CD14-positive monocyte (primary cell): ENCODE results near the gene KDM4C. TPM values are rescaled to one million over a fixed set of nuclear protein-coding genes. Genes with fewer than 3 reads are reported as not detected.

Experiments
- DNase-seq, 3 donors: peaks; one replicate each; pipeline ENCODE4 v3.0.0-alpha.2; 2011 to 2022
- H2AFZ ChIP-seq: 2 replicates; pipeline ENCODE4 v1.6.0; 2012; ENCODE audit warnings: mild to moderate bottlenecking, low read depth, low read length, inconsistent platforms; ENCODE audit not compliant: insufficient read depth, poor library complexity, severe bottlenecking
- H3K27ac ChIP-seq, 2 donors: 1 replicate in 1 of 2; 2 replicates in 1 of 2; pipeline ENCODE4 v1.5.1; 2012 to 2013; ENCODE audit warnings: low read length in 2 of 2, control low read depth in 1 of 2, inconsistent platforms in 1 of 2, low read depth in 1 of 2, mild to moderate bottlenecking in 1 of 2
- H3K27me3 ChIP-seq, 2 donors: one replicate each; pipeline versions ENCODE4 v1.6.0 to v1.6.1; 2011 to 2013; ENCODE audit warnings: low read length in 2 of 2; ENCODE audit not compliant: control insufficient read depth in 2 of 2, insufficient read depth in 2 of 2
- H3K36me3 ChIP-seq, 2 donors: replicated peaks in 1 of 2; 1 replicate in 1 of 2; 2 replicates in 1 of 2; pipeline versions ENCODE4 v1.5.1 to v1.6.1; 2012 to 2013; ENCODE audit warnings: low read length in 2 of 2, control low read depth in 1 of 2, inconsistent platforms in 1 of 2, mild to moderate bottlenecking in 1 of 2; ENCODE audit not compliant: insufficient read depth in 2 of 2, control insufficient read depth in 1 of 2
- H3K4me1 ChIP-seq, 2 donors: 1 replicate in 1 of 2; 2 replicates in 1 of 2; pipeline versions ENCODE4 v1.5.1 to v1.6.1; 2012 to 2013; ENCODE audit warnings: low read length in 2 of 2, control low read depth in 1 of 2, inconsistent platforms in 1 of 2, mild to moderate bottlenecking in 1 of 2, moderate library complexity in 1 of 2; ENCODE audit not compliant: insufficient read depth in 2 of 2, control insufficient read depth in 1 of 2
- H3K4me2 ChIP-seq: replicated peaks from 2 replicates; pipeline ENCODE3; 2012; ENCODE audit warnings: low read length, moderate library complexity, mild to moderate bottlenecking; ENCODE audit not compliant: poor library complexity, severe bottlenecking; ENCODE audit errors: extremely low read depth
- H3K4me3 ChIP-seq, 3 experiments: fragments of 200-600 bp in 1 of 3; sonication (generic) in 1 of 3; replicated peaks in 1 of 3; 1 replicate in 2 of 3; 2 replicates in 1 of 3; pipeline ENCODE4 v1.5.1; 2011 to 2013; ENCODE audit warnings: low read length in 3 of 3, mild to moderate bottlenecking in 3 of 3, control low read depth in 2 of 3, low read depth in 2 of 3, inconsistent platforms in 1 of 3, moderate library complexity in 1 of 3
- H3K79me2 ChIP-seq: 2 replicates; pipeline ENCODE4 v1.6.0; 2012; ENCODE audit warnings: mild to moderate bottlenecking, control low read depth, inconsistent platforms, low read length, moderate library complexity; ENCODE audit not compliant: insufficient read depth
- H3K9ac ChIP-seq: 2 replicates; pipeline ENCODE4 v1.6.0; 2017; ENCODE audit warnings: low read length, mild to moderate bottlenecking; ENCODE audit not compliant: insufficient read depth, poor library complexity, severe bottlenecking
- H3K9me3 ChIP-seq, 2 donors: replicated peaks in 1 of 2; 1 replicate in 1 of 2; 2 replicates in 1 of 2; pipeline versions ENCODE4 v1.5.1 to v1.6.1; 2012 to 2013; ENCODE audit warnings: low read length in 2 of 2, control low read depth in 1 of 2; ENCODE audit not compliant: control insufficient read depth in 1 of 2, insufficient read depth in 1 of 2
- H4K20me1 ChIP-seq: 2 replicates; pipeline ENCODE4 v1.6.0; 2012; ENCODE audit warnings: mild to moderate bottlenecking, low read length, control low read depth, moderate library complexity; ENCODE audit not compliant: insufficient read depth
- H3K27ac Mint-ChIP-seq, 7 donors: one replicate each; pipeline ENCODE4 v1.8.0; 2020; ENCODE audit warnings: mild to moderate bottlenecking in 7 of 7, mixed read lengths in 7 of 7, moderate library complexity in 6 of 7, inconsistent platforms in 2 of 7
- H3K27me3 Mint-ChIP-seq, 3 donors: one replicate each; pipeline ENCODE4 v1.8.0; 2021 to 2022; ENCODE audit warnings: low read depth in 3 of 3, mild to moderate bottlenecking in 3 of 3, mixed read lengths in 3 of 3, moderate library complexity in 3 of 3, inconsistent platforms in 1 of 3
- H3K36me3 Mint-ChIP-seq, 2 donors: one replicate each; pipeline ENCODE4 v1.8.0; 2020; ENCODE audit warnings: mixed read lengths in 2 of 2, inconsistent platforms in 1 of 2, mild to moderate bottlenecking in 1 of 2
- H3K4me1 Mint-ChIP-seq: one replicate; pipeline ENCODE4 v1.8.0; 2020; ENCODE audit warnings: mild to moderate bottlenecking, mixed read lengths
- H3K4me3 Mint-ChIP-seq, 2 donors: one replicate each; pipeline ENCODE4 v1.8.0; 2020; ENCODE audit warnings: mild to moderate bottlenecking in 2 of 2, mixed read lengths in 2 of 2, moderate library complexity in 1 of 2
- H3K9me3 Mint-ChIP-seq, 7 donors: one replicate each; pipeline ENCODE4 v1.8.0; 2020 to 2022; ENCODE audit warnings: mixed read lengths in 7 of 7, mild to moderate bottlenecking in 6 of 7, moderate library complexity in 6 of 7, inconsistent platforms in 2 of 7
- WGBS: methylation state at CpG from one replicate; pipeline ENCODE4 v1.1.5; 2013; ENCODE audit warnings: missing lambda C conversion rate; ENCODE audit not compliant: insufficient coverage; 5-methylcytosine and 5-hydroxymethylcytosine counted together
- intact Hi-C, 2 donors: fragments of 100-400 bp; cut with micrococcal nuclease; formaldehyde crosslinking; loops; one replicate each; pipeline versions ENCODE4 v1.15.0 to v1.15.1; 2023
- polyA plus RNA-seq, 3 donors: library from polyadenylated mRNA; depleted of rRNA in 1 of 3; unstranded in 2 of 3; stranded (reverse) in 1 of 3; fragments of 300-500 nt in 2 of 3; fragments of >200 nt in 1 of 3; fragmentation: Illumina TruSeq in 2 of 3; gene quantifications; 1 replicate in 2 of 3; 2 replicates in 1 of 3; pipeline ENCODE4 v1.2.3, GENCODE V29; 2012 to 2021
- TF ChIP-seq, protein P1 (sequence below): fragments of 200-600 bp; IDR thresholded peaks from one replicate; pipeline ENCODE4 v1.8.0; 2022; ENCODE audit warnings: antibody characterized with exemption, mild to moderate bottlenecking

The KDM4C gene
- polyA plus RNA-seq, 3 donors = 15.2 to 36.2 (median 17.1) TPM

DNA sequence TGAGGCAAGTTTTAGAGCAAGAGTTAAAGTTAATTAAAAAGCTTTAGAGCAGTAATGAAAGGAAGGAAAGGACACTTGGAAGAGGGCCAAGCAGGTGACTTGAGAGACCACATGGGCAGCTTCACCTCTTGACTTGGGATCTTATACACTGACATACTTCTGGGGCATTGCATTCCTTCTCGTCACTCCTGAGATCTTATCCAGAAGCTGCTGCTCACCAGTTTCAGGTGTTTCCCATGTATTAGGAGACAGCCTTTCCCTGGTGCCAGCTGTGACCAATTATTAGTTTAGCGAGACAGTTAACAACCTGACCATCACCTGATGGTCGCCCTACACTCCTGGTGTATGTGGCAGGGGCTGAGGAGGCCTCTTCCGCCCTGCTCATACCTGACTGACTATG is 382.1 kb downstream of the KDM4C start:
- H2AFZ ChIP-seq = no peak overlapping the region
- no peak overlapping the region for H3K27ac ChIP-seq
- peaks cover 13 to 44% of the 10 kb centered on the region in 2 donors for H3K36me3 ChIP-seq
- no peak overlapping the region for H3K4me2 ChIP-seq
- TF ChIP-seq, protein P1, sequence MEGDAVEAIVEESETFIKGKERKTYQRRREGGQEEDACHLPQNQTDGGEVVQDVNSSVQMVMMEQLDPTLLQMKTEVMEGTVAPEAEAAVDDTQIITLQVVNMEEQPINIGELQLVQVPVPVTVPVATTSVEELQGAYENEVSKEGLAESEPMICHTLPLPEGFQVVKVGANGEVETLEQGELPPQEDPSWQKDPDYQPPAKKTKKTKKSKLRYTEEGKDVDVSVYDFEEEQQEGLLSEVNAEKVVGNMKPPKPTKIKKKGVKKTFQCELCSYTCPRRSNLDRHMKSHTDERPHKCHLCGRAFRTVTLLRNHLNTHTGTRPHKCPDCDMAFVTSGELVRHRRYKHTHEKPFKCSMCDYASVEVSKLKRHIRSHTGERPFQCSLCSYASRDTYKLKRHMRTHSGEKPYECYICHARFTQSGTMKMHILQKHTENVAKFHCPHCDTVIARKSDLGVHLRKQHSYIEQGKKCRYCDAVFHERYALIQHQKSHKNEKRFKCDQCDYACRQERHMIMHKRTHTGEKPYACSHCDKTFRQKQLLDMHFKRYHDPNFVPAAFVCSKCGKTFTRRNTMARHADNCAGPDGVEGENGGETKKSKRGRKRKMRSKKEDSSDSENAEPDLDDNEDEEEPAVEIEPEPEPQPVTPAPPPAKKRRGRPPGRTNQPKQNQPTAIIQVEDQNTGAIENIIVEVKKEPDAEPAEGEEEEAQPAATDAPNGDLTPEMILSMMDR = no peak
- H3K36me3 Mint-ChIP-seq = peaks cover 32 to 51% of the 10 kb centered on the region in 2 donors
- no peaks in the 10 kb centered on the region for H3K9me3 Mint-ChIP-seq
- no peaks in the 10 kb centered on the region for H3K27me3 Mint-ChIP-seq
- H3K4me1 Mint-ChIP-seq = no peaks in the 10 kb centered on the region
- intact Hi-C loops = no loop called here
- H3K4me3 ChIP-seq = no peak overlapping the region
- H3K9ac ChIP-seq = no peak overlapping the region
- no peaks in the 10 kb centered on the region for H3K27me3 ChIP-seq
- no peaks in the 10 kb centered on the region for H3K9me3 ChIP-seq
- H3K79me2 ChIP-seq = no peaks in the 10 kb centered on the region
- H3K4me1 ChIP-seq = no peaks in the 10 kb centered on the region
- WGBS = 94% methylated on average over 3 of the region's 4 CpGs
- no peak for DNase-seq
- H3K27ac Mint-ChIP-seq = no peak overlapping the region
- no peak overlapping the region for H3K4me3 Mint-ChIP-seq
- no peaks in the 10 kb centered on the region for H4K20me1 ChIP-seq

GRCh38 chr9:7140401-7140800 is 382.6 kb downstream of the KDM4C start:
- H3K4me3 Mint-ChIP-seq = no peak overlapping the region
- intact Hi-C loops = no loop called here
- no peak overlapping the region for H2AFZ ChIP-seq
- H3K36me3 ChIP-seq = peaks cover 13 to 40% of the 10 kb centered on the region in 2 donors
- no peaks in the 10 kb centered on the region for H3K4me1 ChIP-seq
- no peak overlapping the region for H3K9ac ChIP-seq
- no peaks in the 10 kb centered on the region for H3K79me2 ChIP-seq
- no peaks in the 10 kb centered on the region for H3K9me3 Mint-ChIP-seq
- no peak overlapping the region for H3K4me2 ChIP-seq
- no CpG with 5 or more reads among the region's 2 CpGs for WGBS
- no peak overlapping the region for H3K27ac Mint-ChIP-seq
- H3K27me3 ChIP-seq = no peaks in the 10 kb centered on the region
- TF ChIP-seq, protein P1 = no peak
- H3K4me3 ChIP-seq = no peak overlapping the region
- peaks cover 32 to 50% of the 10 kb centered on the region in 2 donors for H3K36me3 Mint-ChIP-seq
- DNase-seq = no peak
- no peak overlapping the region for H3K27ac ChIP-seq
- H4K20me1 ChIP-seq = no peaks in the 10 kb centered on the region
- H3K9me3 ChIP-seq = no peaks in the 10 kb centered on the region
- H3K27me3 Mint-ChIP-seq = no peaks in the 10 kb centered on the region
- no peaks in the 10 kb centered on the region for H3K4me1 Mint-ChIP-seq
